Neutrophil (primary cell): ENCODE data around the gene ABL2.

ENCODE experiments used
- H3K27ac ChIP-seq: fragments of 200-600 bp; sonication (generic); 2 replicates; pipeline ENCODE4 v1.5.1; 2016; ENCODE audit warnings: mild to moderate bottlenecking, moderate library complexity
- H3K27me3 ChIP-seq: fragments of 200-600 bp; sonication (generic); 2 replicates; pipeline ENCODE4 v1.6.0; 2016; ENCODE audit warnings: mild to moderate bottlenecking
- H3K36me3 ChIP-seq: fragments of 200-600 bp; sonication (generic); 2 replicates; pipeline ENCODE4 v1.5.1; 2017
- H3K4me1 ChIP-seq, 2 experiments: fragments of 200-600 bp in 1 of 2; sonication (generic) in 1 of 2; 1 replicate in 1 of 2; 2 replicates in 1 of 2; pipeline versions ENCODE4 v1.5.1 to v1.6.1; 2013 to 2016; ENCODE audit warnings: low read depth in 1 of 2, low read length in 1 of 2, mild to moderate bottlenecking in 1 of 2, moderate library complexity in 1 of 2; ENCODE audit not compliant: control insufficient read depth in 1 of 2, insufficient read depth in 1 of 2
- H3K4me3 ChIP-seq, 2 experiments: fragments of 200-600 bp in 1 of 2; sonication (generic) in 1 of 2; 1 replicate in 1 of 2; 2 replicates in 1 of 2; pipeline ENCODE4 v1.5.1; 2013 to 2016; ENCODE audit warnings: low read depth in 1 of 2, low read length in 1 of 2, mild to moderate bottlenecking in 1 of 2, moderate library complexity in 1 of 2
- H3K9me3 ChIP-seq: fragments of 200-600 bp; sonication (generic); 2 replicates; pipeline ENCODE4 v1.5.1; 2016
- TF ChIP-seq, protein P1 (sequence below): fragments of 200-600 bp; sonication (generic); IDR thresholded peaks from 2 replicates; pipeline ENCODE4 v1.5.1; 2016; ENCODE audit warnings: antibody characterized with exemption

Gene ABL2

GRCh38 chr1:179241530-179242097 is 12.1 kb upstream of the ABL2 start:
- Histone ChIP-seq H3K27me3 (no peaks in the 10 kb centered on the region), H3K36me3 (no peaks in the 10 kb centered on the region), H3K4me1 (no peaks in the 10 kb centered on the region), H3K9me3 (no peaks in the 10 kb centered on the region), H3K4me3 (no peak overlapping the region), H3K27ac (no peak overlapping the region)
- TF ChIP-seq, protein P1, sequence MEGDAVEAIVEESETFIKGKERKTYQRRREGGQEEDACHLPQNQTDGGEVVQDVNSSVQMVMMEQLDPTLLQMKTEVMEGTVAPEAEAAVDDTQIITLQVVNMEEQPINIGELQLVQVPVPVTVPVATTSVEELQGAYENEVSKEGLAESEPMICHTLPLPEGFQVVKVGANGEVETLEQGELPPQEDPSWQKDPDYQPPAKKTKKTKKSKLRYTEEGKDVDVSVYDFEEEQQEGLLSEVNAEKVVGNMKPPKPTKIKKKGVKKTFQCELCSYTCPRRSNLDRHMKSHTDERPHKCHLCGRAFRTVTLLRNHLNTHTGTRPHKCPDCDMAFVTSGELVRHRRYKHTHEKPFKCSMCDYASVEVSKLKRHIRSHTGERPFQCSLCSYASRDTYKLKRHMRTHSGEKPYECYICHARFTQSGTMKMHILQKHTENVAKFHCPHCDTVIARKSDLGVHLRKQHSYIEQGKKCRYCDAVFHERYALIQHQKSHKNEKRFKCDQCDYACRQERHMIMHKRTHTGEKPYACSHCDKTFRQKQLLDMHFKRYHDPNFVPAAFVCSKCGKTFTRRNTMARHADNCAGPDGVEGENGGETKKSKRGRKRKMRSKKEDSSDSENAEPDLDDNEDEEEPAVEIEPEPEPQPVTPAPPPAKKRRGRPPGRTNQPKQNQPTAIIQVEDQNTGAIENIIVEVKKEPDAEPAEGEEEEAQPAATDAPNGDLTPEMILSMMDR = no peak

DNA sequence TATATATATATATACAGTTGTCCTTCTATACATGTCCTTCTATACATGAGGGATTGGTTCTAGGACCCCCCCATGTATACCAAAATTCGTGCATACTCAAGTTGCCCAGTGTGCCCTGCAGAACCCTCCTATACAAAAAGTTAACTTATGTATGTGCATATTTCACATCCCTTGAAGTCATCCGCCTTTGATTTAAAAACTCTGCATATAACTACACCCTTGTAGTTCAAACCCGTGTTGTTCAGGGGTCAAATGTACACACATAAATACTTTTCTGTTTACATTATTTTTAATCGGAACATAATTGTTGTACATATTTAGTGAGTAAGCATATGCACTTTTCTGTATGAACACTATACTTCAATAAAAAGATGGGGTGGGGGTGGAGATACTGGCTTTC is 7.7 kb upstream of the ABL2 start:
- Histone ChIP-seq H3K36me3 (no peaks in the 10 kb centered on the region), H3K4me1 (peaks cover 6 to 7% of the 10 kb centered on the region in 2 experiments), H3K4me3 (no peak overlapping the region), H3K27me3 (no peaks in the 10 kb centered on the region), H3K27ac (no peak overlapping the region), H3K9me3 (no peaks in the 10 kb centered on the region)
- TF ChIP-seq, protein P1 = no peak

DNA sequence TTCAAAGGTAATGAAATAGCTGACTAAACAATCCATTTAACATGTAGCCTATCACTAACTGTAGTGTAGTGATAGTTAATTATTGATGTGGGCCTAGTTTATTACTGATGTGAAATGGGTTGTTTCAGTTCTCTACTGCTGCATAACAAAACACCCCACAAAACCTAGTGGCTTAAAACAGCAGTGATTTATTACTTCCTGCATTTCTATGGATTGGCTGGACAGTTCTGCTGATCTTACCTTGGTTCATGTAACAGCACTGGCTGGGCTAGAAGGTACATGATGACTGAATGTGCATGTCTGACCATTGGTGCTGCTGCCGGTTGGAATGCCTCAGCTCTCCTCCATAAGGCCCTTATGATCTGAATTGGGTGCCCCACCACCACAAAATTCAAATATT is 5.4 kb upstream of the ABL2 start:
- Histone ChIP-seq H3K27me3 (peaks cover 6% of the 10 kb centered on the region), H3K9me3 (no peaks in the 10 kb centered on the region), H3K36me3 (no peaks in the 10 kb centered on the region), H3K27ac (no peak overlapping the region), H3K4me1 (peaks cover 11 to 14% of the 10 kb centered on the region in 2 experiments), H3K4me3 (no peak overlapping the region)
- TF ChIP-seq, protein P1 = no peak

GRCh38 chr1:179231923-179232322 is 2.4 kb upstream of the ABL2 start:
- peak overlapping the region in 1 of 2 experiments; percentile 18 for H3K4me3 ChIP-seq
- peaks cover 24% of the 10 kb centered on the region in 2 experiments for H3K4me1 ChIP-seq
- TF ChIP-seq, protein P1 = no peak
- peak overlapping the region; percentile 13 for H3K27ac ChIP-seq
- no peaks in the 10 kb centered on the region for H3K9me3 ChIP-seq
- no peaks in the 10 kb centered on the region for H3K36me3 ChIP-seq
- H3K27me3 ChIP-seq = peaks cover 10% of the 10 kb centered on the region

DNA sequence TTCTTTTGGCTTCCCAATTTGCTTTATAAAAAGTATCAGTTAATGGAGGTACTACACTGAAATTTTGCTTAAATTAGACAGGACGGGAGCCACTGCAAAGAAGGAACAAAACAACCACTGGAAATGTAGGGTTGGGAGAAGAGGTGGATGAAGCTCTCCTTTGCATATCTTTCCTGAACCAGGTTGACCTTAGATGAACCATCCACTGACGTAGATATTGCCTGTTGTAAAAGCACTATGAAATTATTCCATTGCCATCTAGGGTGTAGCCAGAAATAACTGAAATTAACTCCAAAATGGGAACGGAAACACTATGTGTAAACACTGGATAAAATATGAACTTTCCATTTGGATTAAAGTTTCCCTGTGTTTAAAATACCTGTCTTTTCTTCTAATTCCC is 1.2 kb upstream of the ABL2 start:
- H3K27ac ChIP-seq = no peak overlapping the region
- H3K9me3 ChIP-seq = no peaks in the 10 kb centered on the region
- TF ChIP-seq, protein P1 = no peak
- H3K27me3 ChIP-seq = peaks cover 10% of the 10 kb centered on the region
- H3K36me3 ChIP-seq = no peaks in the 10 kb centered on the region
- H3K4me3 ChIP-seq = no peak overlapping the region
- H3K4me1 ChIP-seq = peaks cover 24% of the 10 kb centered on the region in 2 experiments
